D721Med (cell line): Measurements from ENCODE around the gene LMF1.

ENCODE experiments used
- DNase-seq: peaks from one replicate; pipeline ENCODE4 v3.0.0; 2011; ENCODE audit warnings: low spot score; ENCODE audit not compliant: insufficient read length
- FAIRE-seq: peaks from 2 replicates; lab custom pipeline; 2011; peaks lifted over from hg19 to GRCh38; lab: Jason Lieb, UNC
- TF ChIP-seq, protein P1 (sequence below): IDR thresholded peaks from 2 replicates; pipeline ENCODE4 v1.5.1; 2012; ENCODE audit warnings: mild to moderate bottlenecking, control low read depth; ENCODE audit not compliant: insufficient read depth; ENCODE audit errors: missing control alignments

Gene LMF1

DNA sequence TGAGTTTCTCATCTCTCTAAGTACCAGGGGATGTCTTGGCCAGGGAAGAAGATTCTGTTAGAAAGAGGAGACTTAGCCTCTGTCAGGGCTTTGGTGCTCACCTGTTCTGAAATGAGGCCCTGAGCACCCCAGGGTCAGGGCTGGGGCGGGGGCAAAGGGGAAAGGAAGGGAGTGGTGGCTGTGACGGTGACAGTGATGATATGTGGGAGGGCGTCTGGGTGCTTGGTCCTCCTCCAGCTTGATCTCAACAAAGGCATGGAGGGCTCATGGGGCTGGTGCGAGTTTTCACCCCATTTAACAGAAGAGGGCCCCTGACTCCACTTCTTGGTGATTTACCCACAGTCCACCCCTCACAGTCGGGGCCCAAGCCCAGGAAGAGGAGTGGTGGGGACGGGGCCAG lies 25.9 kb upstream of the LMF1 start:
- FAIRE-seq (no peak), DNase-seq (no peak)
- TF ChIP-seq, protein P1, sequence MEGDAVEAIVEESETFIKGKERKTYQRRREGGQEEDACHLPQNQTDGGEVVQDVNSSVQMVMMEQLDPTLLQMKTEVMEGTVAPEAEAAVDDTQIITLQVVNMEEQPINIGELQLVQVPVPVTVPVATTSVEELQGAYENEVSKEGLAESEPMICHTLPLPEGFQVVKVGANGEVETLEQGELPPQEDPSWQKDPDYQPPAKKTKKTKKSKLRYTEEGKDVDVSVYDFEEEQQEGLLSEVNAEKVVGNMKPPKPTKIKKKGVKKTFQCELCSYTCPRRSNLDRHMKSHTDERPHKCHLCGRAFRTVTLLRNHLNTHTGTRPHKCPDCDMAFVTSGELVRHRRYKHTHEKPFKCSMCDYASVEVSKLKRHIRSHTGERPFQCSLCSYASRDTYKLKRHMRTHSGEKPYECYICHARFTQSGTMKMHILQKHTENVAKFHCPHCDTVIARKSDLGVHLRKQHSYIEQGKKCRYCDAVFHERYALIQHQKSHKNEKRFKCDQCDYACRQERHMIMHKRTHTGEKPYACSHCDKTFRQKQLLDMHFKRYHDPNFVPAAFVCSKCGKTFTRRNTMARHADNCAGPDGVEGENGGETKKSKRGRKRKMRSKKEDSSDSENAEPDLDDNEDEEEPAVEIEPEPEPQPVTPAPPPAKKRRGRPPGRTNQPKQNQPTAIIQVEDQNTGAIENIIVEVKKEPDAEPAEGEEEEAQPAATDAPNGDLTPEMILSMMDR = no peak

DNA sequence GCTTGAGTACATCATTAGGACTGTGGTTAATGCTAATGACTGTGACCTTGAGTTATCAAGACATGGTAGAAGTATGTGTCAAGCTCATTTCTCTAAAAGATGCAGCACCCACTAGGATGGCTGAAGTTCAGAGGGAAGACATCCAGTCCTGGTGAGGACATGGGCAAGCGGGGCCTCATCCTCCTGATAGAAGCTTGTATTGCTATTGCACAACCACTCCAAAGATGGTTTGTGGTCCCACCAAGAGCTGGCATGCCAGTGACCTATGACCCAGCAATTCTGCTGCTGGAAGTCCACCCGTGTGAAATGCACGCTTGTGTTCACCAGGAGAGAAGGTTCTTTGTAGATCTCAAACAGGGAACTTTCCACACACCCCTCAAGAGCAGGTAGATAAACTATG lies 25.0 kb upstream of the LMF1 start:
- DNase-seq (no peak), FAIRE-seq (no peak)
- TF ChIP-seq, protein P1 = no peak

DNA sequence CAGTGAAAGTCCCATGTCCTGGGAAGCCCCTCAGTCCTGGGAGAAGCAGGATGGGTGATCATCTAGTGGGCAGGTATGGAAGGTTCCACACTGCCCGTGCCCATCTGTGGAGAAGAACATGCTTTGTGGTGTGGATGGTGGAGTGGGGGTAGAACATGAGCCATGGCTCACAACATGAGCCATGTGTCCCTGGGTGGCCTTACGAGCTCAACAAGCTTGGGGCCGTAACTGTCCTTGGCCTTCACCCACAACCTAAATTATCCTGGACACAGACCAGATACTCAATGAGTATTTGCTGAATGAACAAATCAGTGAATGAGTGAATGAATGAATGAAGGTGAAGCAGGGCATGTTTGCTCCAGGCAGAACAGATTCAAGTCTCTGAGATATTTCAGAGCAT lies 24.3 kb upstream of the LMF1 start:
- DNase-seq (no peak), FAIRE-seq (no peak)
- TF ChIP-seq, protein P1 = no peak

DNA sequence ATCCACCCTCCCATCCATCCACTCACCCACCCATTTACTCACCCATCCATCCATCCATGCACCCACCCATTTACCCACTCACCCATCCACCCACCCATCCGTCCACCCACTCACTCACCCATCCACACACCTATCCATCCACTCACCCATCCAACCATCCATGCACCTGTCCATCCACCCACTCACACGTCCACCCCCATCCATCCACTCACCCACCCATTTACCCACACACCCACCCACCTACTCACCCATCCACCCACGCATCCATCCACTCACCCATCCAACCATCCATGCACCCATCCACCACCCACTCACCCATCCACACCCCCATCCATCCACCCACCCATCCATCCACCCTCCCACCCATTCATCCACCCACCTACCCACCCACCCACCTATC lies 22.9 kb upstream of the LMF1 start:
- TF ChIP-seq, protein P1 = no peak
- FAIRE-seq (no peak), DNase-seq (no peak)

DNA sequence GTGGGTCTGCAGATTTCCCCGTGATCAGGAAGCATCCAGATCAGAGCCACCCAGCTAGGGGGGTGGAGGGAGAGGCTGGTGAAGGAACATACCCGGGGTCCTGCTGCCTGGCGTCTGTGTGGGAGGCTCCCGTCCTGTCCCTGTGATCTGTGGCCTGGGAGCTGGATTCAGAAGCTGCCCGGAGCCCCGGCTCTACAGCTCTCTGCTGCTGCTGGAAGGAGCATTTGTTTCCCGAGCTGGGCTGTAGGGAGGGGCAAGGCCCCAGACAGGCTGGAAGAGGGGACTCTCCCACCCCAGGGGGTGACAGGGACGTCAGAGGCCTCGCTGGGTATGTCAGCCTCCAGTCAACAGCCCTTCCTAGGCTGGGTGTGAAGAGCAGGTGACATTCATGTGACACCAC lies 21.0 kb upstream of the LMF1 start:
- DNase-seq (no peak), FAIRE-seq (no peak)
- TF ChIP-seq, protein P1 = no peak

DNA sequence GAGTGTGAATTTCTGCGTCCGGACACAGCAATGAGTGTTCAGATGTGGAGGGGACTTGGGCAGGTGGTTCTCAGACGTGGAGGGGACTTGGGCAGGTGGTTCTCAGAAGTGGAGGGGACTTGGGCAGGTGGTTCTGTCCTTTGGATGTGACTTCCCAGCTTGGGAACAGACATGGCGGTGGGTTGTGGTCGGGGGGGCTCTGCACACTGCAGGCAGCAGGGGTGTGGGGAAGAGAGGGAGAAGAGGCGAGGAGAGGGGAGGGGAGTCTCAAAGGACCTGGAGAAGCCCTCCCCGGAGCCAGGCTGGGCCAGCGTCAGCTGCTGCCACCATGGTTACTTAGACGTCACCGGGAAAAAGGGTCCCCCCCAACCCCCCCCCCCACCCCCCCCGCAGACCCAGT lies 20.6 kb upstream of the LMF1 start:
- no peak for FAIRE-seq
- TF ChIP-seq, protein P1 = no peak
- no peak for DNase-seq

DNA sequence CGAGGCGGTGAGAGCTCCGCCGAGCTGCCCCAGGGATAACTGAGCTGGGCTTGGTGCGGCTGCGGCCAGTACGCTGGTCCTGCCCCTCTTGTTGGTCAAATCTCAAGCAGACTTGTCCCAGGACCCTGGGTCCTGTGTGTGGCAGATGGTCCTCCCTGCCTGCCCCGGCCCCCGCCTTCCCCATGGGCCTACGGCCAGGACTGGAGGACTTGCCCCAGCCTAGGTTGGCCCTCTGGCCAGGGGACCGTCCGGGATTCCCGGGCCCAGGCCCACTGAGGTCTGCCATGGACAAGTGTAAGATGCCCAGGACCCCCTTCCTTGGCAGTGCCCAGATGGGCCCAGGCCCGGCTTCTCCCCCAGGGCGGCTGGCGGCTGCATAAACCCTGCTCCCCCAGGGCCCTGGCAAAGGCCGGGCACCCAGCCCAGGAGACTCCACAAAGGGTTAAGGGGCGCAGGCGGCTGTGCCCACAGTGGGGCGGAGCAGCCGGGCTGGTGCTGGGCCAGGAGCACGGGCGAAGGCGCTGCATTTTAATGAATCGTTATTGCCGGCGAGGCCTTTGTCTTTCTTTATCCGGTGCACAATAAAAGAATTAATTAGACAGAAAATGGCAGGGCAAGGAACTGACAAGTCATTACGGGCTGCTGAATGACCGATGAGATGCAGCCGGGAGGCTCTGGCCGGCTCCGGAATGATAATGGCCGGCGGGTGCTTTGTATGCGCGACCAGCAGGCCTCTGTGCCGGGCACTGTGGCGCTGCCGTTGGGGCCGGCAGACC lies 19.9 kb upstream of the LMF1 start:
- TF ChIP-seq, protein P1 = no peak
- no peak for FAIRE-seq
- no peak for DNase-seq
